Measurements from ENCODE around the gene CCDC137. TPM values are rescaled to one million over a fixed set of nuclear protein-coding genes. Genes with fewer than 3 reads are reported as not detected.

The CCDC137 gene
- total and polyA plus RNA-seq, 2 donors (not counting 3 experiments of a cell fraction or from before 2014, with no cell fraction given) = 12.9 to 32.2 TPM

DNA sequence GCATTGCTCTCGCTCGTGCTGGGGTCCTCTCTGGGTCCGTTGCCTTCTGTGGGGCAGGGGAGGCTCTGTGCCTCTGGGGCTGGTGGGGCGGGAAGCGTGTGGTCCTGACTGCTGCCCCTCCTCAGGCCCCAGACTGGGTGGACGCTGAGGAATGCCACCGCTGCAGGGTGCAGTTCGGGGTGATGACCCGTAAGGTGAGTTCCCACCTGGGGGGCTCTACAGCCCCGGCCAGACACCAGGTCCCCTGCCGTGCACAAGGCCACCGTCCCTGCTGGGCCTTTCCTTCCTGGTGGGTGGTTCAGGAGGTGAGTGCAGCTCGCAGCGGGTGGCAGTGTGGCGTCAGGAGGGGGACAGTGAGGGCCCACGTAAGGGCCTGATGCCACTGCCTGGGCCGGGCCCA lies 24.0 kb downstream of the CCDC137 start:
- no peak overlapping the region for H3K4me2 ChIP-seq (ENCODE audit: insufficient read depth, low read length)
- H3K4me3 ChIP-seq (replicated peaks in 1 of 3; ENCODE audit: insufficient read depth in 1 of 3, low read depth in 1 of 3, low read length in 3 of 3) = no peak overlapping the region
- H3K4me1 ChIP-seq (ENCODE audit: control insufficient read depth, extremely low read depth, insufficient read depth, low read length) = peaks cover 2% of the 10 kb centered on the region
- H3K9me1 ChIP-seq (replicated peaks; ENCODE audit: control insufficient read depth, extremely low read depth, insufficient read depth, low read length) = no peaks in the 10 kb centered on the region
- dilution Hi-C loops (cut with MboI; ENCODE audit: extremely low pct_ligation_motif_present, low sequenced_read_pairs) (no loop called here), intact Hi-C loops (cut with micrococcal nuclease) (no loop called here)
- DNase-seq (ENCODE audit: low read depth, low spot score) (no peak), FAIRE-seq (no peak)
- no peaks in the 10 kb centered on the region for H4K20me1 ChIP-seq (replicated peaks; ENCODE audit: control insufficient read depth, extremely low read depth, insufficient read depth, low read length)
- ChIA-PET CTCF (no interaction called here), POLR2A (no interaction called here)
- H2AFZ ChIP-seq (ENCODE audit: low read depth, low read length) = no peak overlapping the region
- H3K79me2 ChIP-seq (ENCODE audit: control insufficient read depth, insufficient read depth, low read length) = peaks cover 54% of the 10 kb centered on the region
- H3K9me3 ChIP-seq (replicated peaks; ENCODE audit: control insufficient read depth, insufficient read depth, low read length) = no peaks in the 10 kb centered on the region
- no peak overlapping the region for H3K9ac ChIP-seq (replicated peaks; ENCODE audit: extremely low read depth, insufficient read depth, low read length)
- H3K27me3 ChIP-seq (ENCODE audit: control insufficient read depth in 2 of 2, insufficient read depth in 2 of 2, low read length in 2 of 2) = no peaks in the 10 kb centered on the region
- BruUV-seq (replicated peaks) = no TSS peak
- no peak overlapping the region for H3K27ac ChIP-seq (ENCODE audit: insufficient read depth, low read depth, low read length)
- peaks cover 27 to 93% of the 10 kb centered on the region in 2 experiments for H3K36me3 ChIP-seq (ENCODE audit: control insufficient read depth in 2 of 2, extremely low read depth in 1 of 2, insufficient read depth in 2 of 2, low read length in 2 of 2)
- TF ChIP-seq, protein P1, sequence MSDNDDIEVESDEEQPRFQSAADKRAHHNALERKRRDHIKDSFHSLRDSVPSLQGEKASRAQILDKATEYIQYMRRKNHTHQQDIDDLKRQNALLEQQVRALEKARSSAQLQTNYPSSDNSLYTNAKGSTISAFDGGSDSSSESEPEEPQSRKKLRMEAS (IDR thresholded peaks at IDR 0.05; ENCODE audit: insufficient read depth, insufficient read length) = no peak
- TF ChIP-seq, protein P2, sequence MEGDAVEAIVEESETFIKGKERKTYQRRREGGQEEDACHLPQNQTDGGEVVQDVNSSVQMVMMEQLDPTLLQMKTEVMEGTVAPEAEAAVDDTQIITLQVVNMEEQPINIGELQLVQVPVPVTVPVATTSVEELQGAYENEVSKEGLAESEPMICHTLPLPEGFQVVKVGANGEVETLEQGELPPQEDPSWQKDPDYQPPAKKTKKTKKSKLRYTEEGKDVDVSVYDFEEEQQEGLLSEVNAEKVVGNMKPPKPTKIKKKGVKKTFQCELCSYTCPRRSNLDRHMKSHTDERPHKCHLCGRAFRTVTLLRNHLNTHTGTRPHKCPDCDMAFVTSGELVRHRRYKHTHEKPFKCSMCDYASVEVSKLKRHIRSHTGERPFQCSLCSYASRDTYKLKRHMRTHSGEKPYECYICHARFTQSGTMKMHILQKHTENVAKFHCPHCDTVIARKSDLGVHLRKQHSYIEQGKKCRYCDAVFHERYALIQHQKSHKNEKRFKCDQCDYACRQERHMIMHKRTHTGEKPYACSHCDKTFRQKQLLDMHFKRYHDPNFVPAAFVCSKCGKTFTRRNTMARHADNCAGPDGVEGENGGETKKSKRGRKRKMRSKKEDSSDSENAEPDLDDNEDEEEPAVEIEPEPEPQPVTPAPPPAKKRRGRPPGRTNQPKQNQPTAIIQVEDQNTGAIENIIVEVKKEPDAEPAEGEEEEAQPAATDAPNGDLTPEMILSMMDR (IDR thresholded peaks at IDR 0.05; ENCODE audit: extremely low read depth in 1 of 2, insufficient read depth in 1 of 2, low read depth in 1 of 2, low read length in 2 of 2) = no peak
- no peak for TF ChIP-seq GATA2 (IDR thresholded peaks at IDR 0.05; ENCODE audit: insufficient read depth, insufficient read length, low read depth, low read length)
- TF ChIP-seq JUN (IDR thresholded peaks at IDR 0.05; ENCODE audit: borderline replicate concordance, insufficient read depth, insufficient read length, low read depth) = no peak
- no peak for TF ChIP-seq EZH2 (IDR thresholded peaks at IDR 0.05; ENCODE audit: borderline replicate concordance, low read depth, low read length, severe bottlenecking)
- TF ChIP-seq FOS (IDR thresholded peaks at IDR 0.05; ENCODE audit: borderline replicate concordance, insufficient read depth, low read length) = no peak
- no peak for TF ChIP-seq POLR2A (IDR thresholded peaks at IDR 0.05; ENCODE audit: low read depth, low read length)
- TF ChIP-seq POLR2AphosphoS5 (IDR thresholded peaks at IDR 0.05; ENCODE audit: insufficient read depth, low read depth, low read length) = no peak
- TF ChIP-seq MYC (IDR thresholded peaks at IDR 0.05; ENCODE audit: low read depth, low read length) = no peak
